RWPE2 (cell line): ENCODE results near the gene SH2B3.

Experiments used
- ATAC-seq: fragments of 200-7000 bp; cut with Tn5 transposase; 3 replicates; pipeline ENCODE4 v1.9.1; 2021; ENCODE audit warnings: low read depth
- DNase-seq: peaks from one replicate; pipeline ENCODE4 v3.0.0-alpha.2; 2020; ENCODE audit warnings: low spot score
- H3K27ac ChIP-seq: fragments of 450-650 bp; 2 replicates; pipeline ENCODE4 v1.5.1; 2017; ENCODE audit warnings: mild to moderate bottlenecking; ENCODE audit not compliant: poor library complexity, severe bottlenecking
- H3K27me3 ChIP-seq: fragments of 250-450 bp; sonication (Bioruptor Pico); 2 replicates; pipeline ENCODE4 v1.5.1; 2021; ENCODE audit warnings: mild to moderate bottlenecking, moderate library complexity; ENCODE audit not compliant: insufficient read depth, poor library complexity, severe bottlenecking
- H3K36me3 ChIP-seq: fragments of 250-450 bp; sonication (Bioruptor Pico); 2 replicates; pipeline ENCODE4 v1.5.1; 2020; ENCODE audit warnings: low read depth, mild to moderate bottlenecking, moderate library complexity
- H3K4me1 ChIP-seq: fragments of 250-450 bp; sonication (Bioruptor Pico); 2 replicates; pipeline ENCODE4 v1.5.1; 2021; ENCODE audit warnings: mild to moderate bottlenecking, moderate library complexity; ENCODE audit not compliant: insufficient read depth, poor library complexity, severe bottlenecking
- H3K4me3 ChIP-seq: fragments of 250-450 bp; sonication (Bioruptor Pico); 2 replicates; pipeline ENCODE4 v1.5.1; 2021; ENCODE audit warnings: mild to moderate bottlenecking, moderate library complexity; ENCODE audit not compliant: severe bottlenecking
- H3K9me3 ChIP-seq: fragments of 250-450 bp; sonication (Bioruptor Pico); 2 replicates; pipeline ENCODE4 v1.5.1; 2021; ENCODE audit warnings: mild to moderate bottlenecking, moderate library complexity; ENCODE audit not compliant: severe bottlenecking
- CTCF ChIP-seq: fragments of 450-650 bp; IDR thresholded peaks from one replicate; pipeline ENCODE4 v1.5.1; 2017; ENCODE audit warnings: mild to moderate bottlenecking, moderate library complexity; ENCODE audit not compliant: poor library complexity, severe bottlenecking

SH2B3 gene

GRCh38 chr12:111439657-111440151 lies 34.0 kb downstream of the SH2B3 start:
- Histone ChIP-seq H3K36me3 (no peaks in the 10 kb centered on the region; the same call in 1 of the 2 replicates), H3K27me3 (no peaks in the 10 kb centered on the region), H3K4me1 (peaks cover 38% of the 10 kb centered on the region), H3K4me3 (no peak overlapping the region), H3K27ac (peak overlapping the region; percentile 89), H3K9me3 (no peaks in the 10 kb centered on the region)
- DNase-seq (no peak), ATAC-seq (no peak)
- no peak for TF ChIP-seq CTCF

- Histone ChIP-seq H3K27ac (peak overlapping the region; percentile 89), H3K4me1 (peaks cover 33% of the 10 kb centered on the region), H3K4me3 (no peak overlapping the region), H3K36me3 (no peaks in the 10 kb centered on the region; the same call in 1 of the 2 replicates), H3K27me3 (no peaks in the 10 kb centered on the region), H3K9me3 (no peaks in the 10 kb centered on the region)
- ATAC-seq (no peak), DNase-seq (no peak)
- TF ChIP-seq CTCF: no peak
These were observed 34.4 kb downstream of the SH2B3 start for GRCh38 chr12:111440152-111440551.

- Histone ChIP-seq H3K4me1 (peaks cover 33% of the 10 kb centered on the region), H3K9me3 (no peaks in the 10 kb centered on the region), H3K36me3 (no peaks in the 10 kb centered on the region; the same call in 1 of the 2 replicates), H3K27me3 (no peaks in the 10 kb centered on the region), H3K27ac (peak overlapping the region; percentile 89), H3K4me3 (no peak overlapping the region)
- DNase-seq: no peak
- TF ChIP-seq CTCF: no peak
- ATAC-seq: no peak
These were observed 34.9 kb downstream of the SH2B3 start for GRCh38 chr12:111440631-111441030.

- DNase-seq (no peak), ATAC-seq (no peak)
- no peak for TF ChIP-seq CTCF
- peaks cover under 1% of the 10 kb centered on the region; the same call in 1 of the 2 replicates for H3K36me3 ChIP-seq
- H3K27ac ChIP-seq: no peak overlapping the region
- H3K4me3 ChIP-seq: no peak overlapping the region
- peaks cover 39% of the 10 kb centered on the region for H3K4me1 ChIP-seq
- H3K9me3 ChIP-seq: no peaks in the 10 kb centered on the region
- H3K27me3 ChIP-seq: no peaks in the 10 kb centered on the region
These were observed 35.6 kb downstream of the SH2B3 start for GRCh38 chr12:111441107-111441928.
